MM.1S (cell line): ENCODE results near the gene ACP6.

Experiments used
- DNase-seq: peaks from one replicate; pipeline ENCODE4 v3.0.0-alpha.2; 2015
- H2AFZ ChIP-seq: fragments of 300-600 bp; sonication (generic); 2 replicates; pipeline ENCODE4 v1.6.0; 2016; ENCODE audit warnings: antibody characterized with exemption, low read length
- H3F3A ChIP-seq: fragments of 300-600 bp; sonication (generic); 2 replicates; pipeline ENCODE4 v1.6.1; 2016; ENCODE audit warnings: mild to moderate bottlenecking, antibody characterized with exemption, low read length, moderate library complexity, mixed read lengths; ENCODE audit not compliant: insufficient read depth
- H3K27ac ChIP-seq: fragments of 300-600 bp; sonication (generic); 2 replicates; pipeline ENCODE4 v1.5.1; 2016; ENCODE audit warnings: mild to moderate bottlenecking, low read length
- H3K27me3 ChIP-seq: fragments of 300-600 bp; sonication (generic); replicated peaks from 2 replicates; pipeline ENCODE4 v1.6.0; 2016; ENCODE audit warnings: low read length; ENCODE audit not compliant: insufficient read depth
- H3K36me3 ChIP-seq: fragments of 300-600 bp; sonication (generic); replicated peaks from 2 replicates; pipeline ENCODE4 v1.6.1; 2016; ENCODE audit warnings: mild to moderate bottlenecking, low read length, mixed read lengths; ENCODE audit not compliant: insufficient read depth
- H3K4me1 ChIP-seq: fragments of 300-600 bp; sonication (generic); 2 replicates; pipeline ENCODE4 v1.6.1; 2016; ENCODE audit warnings: low read length, mixed read lengths
- H3K4me2 ChIP-seq: fragments of 300-600 bp; sonication (generic); 2 replicates; pipeline ENCODE4 v1.6.0; 2016; ENCODE audit warnings: low read depth, low read length
- H3K4me3 ChIP-seq: fragments of 300-600 bp; sonication (generic); 2 replicates; pipeline ENCODE4 v1.5.1; 2016; ENCODE audit warnings: low read length, mixed read lengths
- H3K79me2 ChIP-seq: fragments of 300-600 bp; sonication (generic); 2 replicates; pipeline ENCODE4 v1.6.1; 2016; ENCODE audit warnings: mixed run types, low read length, mixed read lengths
- H3K9ac ChIP-seq: fragments of 300-600 bp; sonication (generic); 2 replicates; pipeline ENCODE4 v1.6.1; 2016; ENCODE audit warnings: low read length, mixed read lengths
- H3K9me2 ChIP-seq: fragments of 300-600 bp; sonication (generic); replicated peaks from 2 replicates; pipeline ENCODE4 v1.6.1; 2016; ENCODE audit warnings: mild to moderate bottlenecking, low read length, mixed read lengths; ENCODE audit not compliant: insufficient read depth
- H3K9me3 ChIP-seq: fragments of 300-600 bp; sonication (generic); replicated peaks from 2 replicates; pipeline ENCODE4 v1.6.1; 2016; ENCODE audit warnings: mild to moderate bottlenecking, low read length, mixed read lengths; ENCODE audit not compliant: insufficient read depth
- H4K20me1 ChIP-seq: fragments of 300-600 bp; sonication (generic); 2 replicates; pipeline ENCODE4 v1.6.1; 2016; ENCODE audit warnings: mild to moderate bottlenecking, low read length, moderate library complexity, mixed read lengths; ENCODE audit not compliant: insufficient read depth
- EZH2 ChIP-seq: fragments of 300-600 bp; sonication (generic); optimal IDR thresholded peaks from 2 replicates; pipeline ENCODE3; 2017; ENCODE audit warnings: low read depth, mild to moderate bottlenecking, antibody characterized with exemption, low read length, mixed read lengths
- EZH2phosphoT487 ChIP-seq: fragments of 300-600 bp; sonication (generic); IDR thresholded peaks from 2 replicates; pipeline ENCODE4 v1.6.1; 2018; ENCODE audit warnings: antibody characterized with exemption, low read length
- TF ChIP-seq, protein P1 (sequence below): fragments of 300-600 bp; sonication (generic); IDR thresholded peaks from 2 replicates; pipeline ENCODE4 v1.5.1; 2016; ENCODE audit warnings: antibody characterized with exemption, low read length, mixed read lengths

Gene ACP6

DNA sequence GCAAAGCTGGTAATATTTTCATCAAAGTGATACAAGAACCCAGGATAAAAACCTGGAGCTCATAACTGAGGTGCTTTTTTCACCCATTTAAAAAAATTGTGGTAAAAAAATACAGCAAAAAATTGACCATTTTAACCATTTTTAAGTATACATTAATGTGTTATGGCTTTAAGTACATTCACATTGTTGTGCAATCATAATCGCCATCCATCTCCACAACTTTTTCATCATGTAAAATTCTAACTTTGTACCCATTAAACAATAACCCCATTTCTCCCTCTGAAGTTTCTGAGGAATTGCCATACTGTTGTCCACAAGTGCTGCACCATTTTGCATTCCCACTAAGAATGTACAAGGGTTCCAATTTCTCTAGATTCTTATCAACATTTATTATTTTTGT, 36.6 kb downstream of the ACP6 start:
- H3K27me3 ChIP-seq: no peaks in the 10 kb centered on the region
- H3F3A ChIP-seq: no peaks in the 10 kb centered on the region
- H3K9ac ChIP-seq: no peak overlapping the region
- H3K9me3 ChIP-seq: no peaks in the 10 kb centered on the region
- no peaks in the 10 kb centered on the region for H3K36me3 ChIP-seq
- H3K9me2 ChIP-seq: no peaks in the 10 kb centered on the region
- H3K4me1 ChIP-seq: peaks cover 8% of the 10 kb centered on the region; the same call in 1 of the 2 replicates
- no peaks in the 10 kb centered on the region for H3K79me2 ChIP-seq
- DNase-seq: no peak
- H2AFZ ChIP-seq: no peak overlapping the region
- no peak overlapping the region for H3K4me2 ChIP-seq
- no peaks in the 10 kb centered on the region for H4K20me1 ChIP-seq
- no peak for TF ChIP-seq EZH2
- TF ChIP-seq, protein P1, sequence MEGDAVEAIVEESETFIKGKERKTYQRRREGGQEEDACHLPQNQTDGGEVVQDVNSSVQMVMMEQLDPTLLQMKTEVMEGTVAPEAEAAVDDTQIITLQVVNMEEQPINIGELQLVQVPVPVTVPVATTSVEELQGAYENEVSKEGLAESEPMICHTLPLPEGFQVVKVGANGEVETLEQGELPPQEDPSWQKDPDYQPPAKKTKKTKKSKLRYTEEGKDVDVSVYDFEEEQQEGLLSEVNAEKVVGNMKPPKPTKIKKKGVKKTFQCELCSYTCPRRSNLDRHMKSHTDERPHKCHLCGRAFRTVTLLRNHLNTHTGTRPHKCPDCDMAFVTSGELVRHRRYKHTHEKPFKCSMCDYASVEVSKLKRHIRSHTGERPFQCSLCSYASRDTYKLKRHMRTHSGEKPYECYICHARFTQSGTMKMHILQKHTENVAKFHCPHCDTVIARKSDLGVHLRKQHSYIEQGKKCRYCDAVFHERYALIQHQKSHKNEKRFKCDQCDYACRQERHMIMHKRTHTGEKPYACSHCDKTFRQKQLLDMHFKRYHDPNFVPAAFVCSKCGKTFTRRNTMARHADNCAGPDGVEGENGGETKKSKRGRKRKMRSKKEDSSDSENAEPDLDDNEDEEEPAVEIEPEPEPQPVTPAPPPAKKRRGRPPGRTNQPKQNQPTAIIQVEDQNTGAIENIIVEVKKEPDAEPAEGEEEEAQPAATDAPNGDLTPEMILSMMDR: no peak
- no peak for TF ChIP-seq EZH2phosphoT487
- no peak overlapping the region for H3K4me3 ChIP-seq
- no peak overlapping the region for H3K27ac ChIP-seq

DNA sequence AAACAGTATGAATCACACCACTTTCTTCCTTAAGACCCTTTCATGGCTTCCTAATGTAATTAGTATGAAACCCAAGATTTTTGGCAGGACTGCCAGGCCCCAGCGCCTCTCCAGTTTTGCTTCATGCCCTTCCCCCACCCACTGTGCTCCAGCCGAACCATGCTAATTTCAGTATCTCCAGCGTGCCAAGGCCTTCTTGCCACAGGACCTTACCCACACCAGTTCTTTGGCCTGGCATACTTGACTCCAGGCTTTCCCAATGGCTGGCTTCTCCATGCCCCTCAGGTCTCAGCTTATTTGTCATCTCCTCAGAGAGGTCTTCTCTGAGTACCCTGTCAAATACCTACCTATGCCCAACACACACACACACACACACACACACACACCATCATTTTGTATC, 38.5 kb downstream of the ACP6 start:
- Histone ChIP-seq H3K9me3 (no peaks in the 10 kb centered on the region), H3K4me1 (peaks cover 8% of the 10 kb centered on the region; the same call in 1 of the 2 replicates), H3K9ac (no peak overlapping the region), H3F3A (no peaks in the 10 kb centered on the region), H3K4me2 (no peak overlapping the region), H3K79me2 (no peaks in the 10 kb centered on the region), H3K27ac (no peak overlapping the region), H2AFZ (no peak overlapping the region), H3K27me3 (no peaks in the 10 kb centered on the region), H3K9me2 (no peaks in the 10 kb centered on the region), H4K20me1 (no peaks in the 10 kb centered on the region), H3K36me3 (no peaks in the 10 kb centered on the region), H3K4me3 (no peak overlapping the region)
- TF ChIP-seq EZH2: no peak
- no peak for TF ChIP-seq EZH2phosphoT487
- TF ChIP-seq, protein P1: no peak
- no peak for DNase-seq

DNA sequence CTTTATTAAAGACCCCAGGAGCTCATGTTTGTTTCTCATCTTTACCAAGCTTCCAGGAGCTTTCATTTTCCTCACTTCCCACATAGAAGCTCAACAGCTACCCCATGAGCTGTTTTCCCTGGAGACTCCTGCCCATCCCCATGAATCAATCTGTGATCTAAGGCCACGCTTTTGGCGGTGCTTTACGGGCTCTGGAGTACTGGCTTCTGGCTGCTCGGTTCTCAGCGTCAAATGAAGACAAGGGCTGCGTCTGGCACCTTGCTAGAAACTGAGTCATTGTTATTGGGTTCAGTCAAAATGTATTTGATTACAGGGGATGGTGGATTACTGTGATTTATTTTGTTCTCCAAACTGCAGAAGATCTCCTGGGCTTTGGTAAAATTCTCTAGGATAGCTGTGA, 39.9 kb downstream of the ACP6 start:
- no peaks in the 10 kb centered on the region for H3K9me2 ChIP-seq
- no peak overlapping the region for H3K4me3 ChIP-seq
- H3K9me3 ChIP-seq: no peaks in the 10 kb centered on the region
- H3K27ac ChIP-seq: no peak overlapping the region
- no peak for TF ChIP-seq EZH2
- TF ChIP-seq EZH2phosphoT487: no peak
- TF ChIP-seq, protein P1: no peak
- no peak overlapping the region for H3K9ac ChIP-seq
- no peaks in the 10 kb centered on the region for H4K20me1 ChIP-seq
- DNase-seq: no peak
- peaks cover 8% of the 10 kb centered on the region; the same call in 1 of the 2 replicates for H3K4me1 ChIP-seq
- no peaks in the 10 kb centered on the region for H3K36me3 ChIP-seq
- no peak overlapping the region for H2AFZ ChIP-seq
- no peak overlapping the region for H3K4me2 ChIP-seq
- H3K27me3 ChIP-seq: no peaks in the 10 kb centered on the region
- H3F3A ChIP-seq: no peaks in the 10 kb centered on the region
- no peaks in the 10 kb centered on the region for H3K79me2 ChIP-seq
